GM19239 (cell line): ENCODE measurements around the gene ZNF322.
A peak's percentile ranks its signal among the peaks of the same experiment; 100 is the strongest.
"Not testable (repeated sequence)": the region's sequence is repeated elsewhere in the genome, so short reads cannot be mapped to it uniquely, and the experiment has no call there.

Experiments used
- DNase-seq: peaks from one replicate; pipeline ENCODE4 v3.0.0; 2011; ENCODE audit warnings: low spot score; ENCODE audit not compliant: insufficient read length
- FAIRE-seq: peaks from 2 replicates; lab custom pipeline; 2011; peaks lifted over from hg19 to GRCh38; lab: Jason Lieb, UNC

Gene ZNF322

GRCh38 chr6:26659042-26659999, at the start of gene ZNF322:
Gene ZNF322 (minus strand): TSS chr6:26659746. CDS start chr6:26638553, 21,193 bp downstream.
- DNase-seq (peak; percentile 76), FAIRE-seq (peak; percentile 97)

GRCh38 chr6:26705780-26706179, 46.2 kb upstream of the ZNF322 start:
- DNase-seq, FAIRE-seq: not testable (repeated sequence)

- FAIRE-seq, DNase-seq: not testable (repeated sequence)
Observed at GRCh38 chr6:26705352-26705751, 45.8 kb upstream of the ZNF322 start.

- not testable (repeated sequence) for DNase-seq, FAIRE-seq
Observed at GRCh38 chr6:26701023-26701747, 41.6 kb upstream of the ZNF322 start.

GRCh38 chr6:26697496-26697895, 38.0 kb upstream of the ZNF322 start:
- FAIRE-seq, DNase-seq: not testable (repeated sequence)

GRCh38 chr6:26689324-26689947, 29.9 kb upstream of the ZNF322 start:
- not testable (repeated sequence) for DNase-seq, FAIRE-seq

GRCh38 chr6:26682435-26683042, 23.0 kb upstream of the ZNF322 start:
- not testable (repeated sequence) for FAIRE-seq, DNase-seq

- not testable (repeated sequence) for FAIRE-seq, DNase-seq
Observed at GRCh38 chr6:26673287-26673686, 13.7 kb upstream of the ZNF322 start.

- not testable (repeated sequence) for DNase-seq, FAIRE-seq
Observed at GRCh38 chr6:26670558-26670957, 11.0 kb upstream of the ZNF322 start.

GRCh38 chr6:26670003-26670402, 10.5 kb upstream of the ZNF322 start:
- DNase-seq, FAIRE-seq: not testable (repeated sequence)

- no peak for FAIRE-seq
Observed at GRCh38 chr6:26660000-26660361, 435 bp upstream of the ZNF322 start.

GRCh38 chr6:26657256-26657655, 2.3 kb downstream of the ZNF322 start:
- FAIRE-seq (no peak), DNase-seq (no peak)

More at GRCh38 chr6:26660000-26660361, 435 bp upstream of the ZNF322 start:
- DNase-seq = peak; percentile 2

GRCh38 chr6:26653007-26653406, 6.5 kb downstream of the ZNF322 start:
- no peak for FAIRE-seq
- no peak for DNase-seq

- FAIRE-seq (no peak), DNase-seq (no peak)
Observed at GRCh38 chr6:26651133-26651781, 8.3 kb downstream of the ZNF322 start.

- DNase-seq (no peak), FAIRE-seq (no peak)
Observed at GRCh38 chr6:26646074-26646473, 13.5 kb downstream of the ZNF322 start.

- no peak for DNase-seq
- FAIRE-seq = no peak
Observed at GRCh38 chr6:26640806-26641205, 18.7 kb downstream of the ZNF322 start.

- DNase-seq = no peak
- no peak for FAIRE-seq
Observed at GRCh38 chr6:26629359-26629758, 30.2 kb downstream of the ZNF322 start.

GRCh38 chr6:26627843-26628242, 31.7 kb downstream of the ZNF322 start:
- FAIRE-seq = no peak
- no peak for DNase-seq

- FAIRE-seq (no peak), DNase-seq (no peak)
Observed at GRCh38 chr6:26624557-26624956, 35.0 kb downstream of the ZNF322 start.
